ENCODE measurements around the gene CCNK. TPM values are rescaled to one million over a fixed set of nuclear protein-coding genes. Genes with fewer than 3 reads are reported as not detected.

The CCNK gene
- total RNA-seq, 1 donor from 2014 or later: 21.9 TPM

DNA sequence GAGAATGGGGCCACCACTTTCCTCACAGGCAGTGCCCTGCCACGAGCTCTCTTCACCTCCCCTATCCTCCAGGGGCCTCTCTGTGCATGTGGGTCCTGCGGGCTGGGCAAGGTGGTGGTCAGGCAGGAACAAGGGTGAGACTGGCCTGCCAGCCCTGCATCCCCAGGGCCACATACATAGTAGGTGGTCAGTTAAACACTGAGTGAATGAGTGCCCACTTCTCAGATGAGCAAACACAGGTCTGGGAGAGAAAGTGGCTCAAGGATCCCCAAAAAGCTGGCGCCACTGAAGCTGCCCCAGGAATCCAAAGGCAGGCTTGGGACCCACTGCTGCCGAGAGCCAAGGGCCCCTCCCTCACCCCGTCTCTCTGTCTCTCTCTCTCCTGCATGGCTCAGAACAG, 51.1 kb downstream of the CCNK start:
- H3K36me3 ChIP-seq (ENCODE audit: control insufficient read depth, insufficient read depth, low read length): no peaks in the 10 kb centered on the region
- H3K4me3 ChIP-seq (ENCODE audit: low read depth, low read length): no peak overlapping the region
- no peaks in the 10 kb centered on the region for H3K27me3 ChIP-seq (ENCODE audit: control insufficient read depth, insufficient read depth, low read length)
- DNase-seq (ENCODE audit: low read depth): no peak
- TF ChIP-seq, protein P1, sequence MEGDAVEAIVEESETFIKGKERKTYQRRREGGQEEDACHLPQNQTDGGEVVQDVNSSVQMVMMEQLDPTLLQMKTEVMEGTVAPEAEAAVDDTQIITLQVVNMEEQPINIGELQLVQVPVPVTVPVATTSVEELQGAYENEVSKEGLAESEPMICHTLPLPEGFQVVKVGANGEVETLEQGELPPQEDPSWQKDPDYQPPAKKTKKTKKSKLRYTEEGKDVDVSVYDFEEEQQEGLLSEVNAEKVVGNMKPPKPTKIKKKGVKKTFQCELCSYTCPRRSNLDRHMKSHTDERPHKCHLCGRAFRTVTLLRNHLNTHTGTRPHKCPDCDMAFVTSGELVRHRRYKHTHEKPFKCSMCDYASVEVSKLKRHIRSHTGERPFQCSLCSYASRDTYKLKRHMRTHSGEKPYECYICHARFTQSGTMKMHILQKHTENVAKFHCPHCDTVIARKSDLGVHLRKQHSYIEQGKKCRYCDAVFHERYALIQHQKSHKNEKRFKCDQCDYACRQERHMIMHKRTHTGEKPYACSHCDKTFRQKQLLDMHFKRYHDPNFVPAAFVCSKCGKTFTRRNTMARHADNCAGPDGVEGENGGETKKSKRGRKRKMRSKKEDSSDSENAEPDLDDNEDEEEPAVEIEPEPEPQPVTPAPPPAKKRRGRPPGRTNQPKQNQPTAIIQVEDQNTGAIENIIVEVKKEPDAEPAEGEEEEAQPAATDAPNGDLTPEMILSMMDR (IDR thresholded peaks at IDR 0.05; ENCODE audit: insufficient read depth, low read length, poor library complexity, severe bottlenecking): no peak

DNA sequence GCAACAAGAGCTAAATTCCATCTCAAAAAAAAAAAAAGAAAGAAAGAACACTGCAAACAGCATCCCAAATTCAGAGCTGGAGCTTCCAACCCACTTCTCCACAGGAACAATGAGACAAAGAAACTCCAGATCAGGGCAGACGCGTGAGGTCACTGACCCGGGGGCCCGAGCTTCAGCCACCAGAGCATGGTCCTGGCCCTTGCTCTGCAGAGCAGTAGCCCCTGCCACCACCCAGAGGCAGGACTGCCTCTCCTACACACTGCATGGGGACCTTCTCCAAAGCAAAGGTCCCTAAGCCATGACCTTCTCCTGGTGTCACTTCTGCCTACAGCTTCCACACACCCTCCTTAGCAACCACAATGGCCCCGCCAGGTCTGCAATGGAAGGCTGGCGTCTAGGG, 53.1 kb downstream of the CCNK start:
- Histone ChIP-seq H3K4me3 (ENCODE audit: low read depth, low read length) (no peak overlapping the region), H3K27me3 (ENCODE audit: control insufficient read depth, insufficient read depth, low read length) (no peaks in the 10 kb centered on the region), H3K36me3 (ENCODE audit: control insufficient read depth, insufficient read depth, low read length) (no peaks in the 10 kb centered on the region)
- TF ChIP-seq, protein P1 (IDR thresholded peaks at IDR 0.05; ENCODE audit: insufficient read depth, low read length, poor library complexity, severe bottlenecking): no peak
- DNase-seq (ENCODE audit: low read depth): no peak

DNA sequence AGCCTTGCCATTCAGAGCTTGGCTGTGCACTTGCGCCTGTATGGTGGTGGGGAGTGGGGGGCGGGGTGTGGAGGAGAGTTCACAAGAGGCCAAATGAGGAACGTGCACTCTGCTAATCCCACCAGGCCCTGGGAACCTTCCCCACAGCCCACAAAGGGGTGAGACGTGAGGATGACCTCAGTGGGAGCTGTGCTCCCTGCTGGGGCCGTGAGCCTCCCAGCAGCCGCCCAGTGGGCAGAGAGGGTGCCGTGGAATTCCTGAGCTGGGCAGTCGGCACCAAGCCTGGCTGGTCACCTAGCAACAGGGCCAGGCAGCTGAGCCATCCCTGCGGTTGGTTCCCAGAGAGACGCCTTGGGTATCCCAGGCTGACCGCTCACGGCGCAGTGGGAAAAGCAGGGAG, 53.7 kb downstream of the CCNK start:
- H3K27me3 ChIP-seq (ENCODE audit: control insufficient read depth, insufficient read depth, low read length): no peaks in the 10 kb centered on the region
- H3K36me3 ChIP-seq (ENCODE audit: control insufficient read depth, insufficient read depth, low read length): no peaks in the 10 kb centered on the region
- DNase-seq (ENCODE audit: low read depth): peak; percentile 57
- TF ChIP-seq, protein P1 (IDR thresholded peaks at IDR 0.05; ENCODE audit: insufficient read depth, low read length, poor library complexity, severe bottlenecking): no peak
- H3K4me3 ChIP-seq (ENCODE audit: low read depth, low read length): no peak overlapping the region

DNA sequence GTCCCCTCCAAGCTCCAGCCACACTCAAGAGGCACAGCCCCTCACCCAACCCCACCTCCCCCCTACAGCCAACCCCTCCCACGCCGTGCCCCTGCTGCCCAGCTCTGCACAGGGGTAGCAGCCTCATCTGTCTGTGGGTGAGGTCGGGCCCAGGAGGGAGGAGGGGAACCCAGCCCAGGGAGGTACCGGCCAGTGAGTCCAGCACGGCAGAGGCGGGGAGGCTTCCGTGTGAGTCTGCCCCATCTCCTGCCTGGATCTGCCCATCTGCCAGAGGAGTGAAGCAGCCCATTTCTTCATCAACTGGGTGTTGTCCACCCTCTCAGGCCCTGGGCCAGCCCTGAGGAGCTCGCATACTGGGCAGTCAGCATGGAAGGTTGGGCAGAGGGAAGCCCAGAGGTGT, 54.2 kb downstream of the CCNK start:
- TF ChIP-seq, protein P1 (IDR thresholded peaks at IDR 0.05; ENCODE audit: insufficient read depth, low read length, poor library complexity, severe bottlenecking): no peak
- Histone ChIP-seq H3K27me3 (ENCODE audit: control insufficient read depth, insufficient read depth, low read length) (no peaks in the 10 kb centered on the region), H3K4me3 (ENCODE audit: low read depth, low read length) (no peak overlapping the region), H3K36me3 (ENCODE audit: control insufficient read depth, insufficient read depth, low read length) (no peaks in the 10 kb centered on the region)
- no peak for DNase-seq (ENCODE audit: low read depth)

DNA sequence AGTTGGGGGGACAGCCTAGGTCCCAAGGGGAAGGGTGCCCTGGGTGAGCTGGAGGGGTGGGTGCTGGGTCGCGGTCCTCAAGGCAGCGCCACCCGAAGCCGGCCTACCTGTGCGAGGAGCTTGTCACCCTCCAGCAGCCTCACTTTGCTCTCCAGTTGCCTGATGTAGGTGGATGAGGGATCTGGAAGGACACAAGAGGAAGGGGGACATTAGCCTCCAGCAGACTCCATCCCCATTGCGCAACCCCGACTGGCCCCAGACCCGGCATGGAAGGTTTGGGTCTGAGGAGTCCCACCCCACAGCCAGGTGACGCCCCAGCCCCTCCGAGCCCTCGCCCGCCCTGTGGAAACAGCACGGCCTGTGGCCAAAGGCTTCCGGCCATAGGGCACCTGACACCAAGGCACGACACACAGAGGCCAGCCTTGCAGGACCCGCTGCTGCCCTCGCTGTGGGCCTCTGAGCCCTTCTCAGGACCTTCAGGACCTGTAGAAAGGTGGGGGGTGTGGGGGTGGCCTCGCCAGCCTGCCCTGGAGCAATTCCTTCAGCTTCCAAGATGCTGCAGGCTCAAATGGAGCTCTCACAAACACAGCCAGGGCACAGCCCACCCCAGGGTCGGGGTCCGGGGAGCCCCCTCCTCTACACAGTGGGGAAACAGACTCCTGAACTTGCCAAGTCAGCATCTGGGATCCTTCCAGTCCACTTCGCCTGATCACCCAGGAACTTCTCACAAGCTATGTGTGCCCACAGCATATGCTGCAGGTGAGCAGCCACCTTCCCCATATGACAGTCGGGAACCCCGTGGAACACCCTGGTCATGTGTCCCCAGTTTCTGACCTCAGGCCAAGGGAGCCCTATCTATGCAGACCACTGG, 54.9 kb downstream of the CCNK start:
- no peak for DNase-seq (ENCODE audit: low read depth)
- H3K27me3 ChIP-seq (ENCODE audit: control insufficient read depth, insufficient read depth, low read length): no peaks in the 10 kb centered on the region
- no peak overlapping the region for H3K4me3 ChIP-seq (ENCODE audit: low read depth, low read length)
- TF ChIP-seq, protein P1 (IDR thresholded peaks at IDR 0.05; ENCODE audit: insufficient read depth, low read length, poor library complexity, severe bottlenecking): no peak
- H3K36me3 ChIP-seq (ENCODE audit: control insufficient read depth, insufficient read depth, low read length): no peaks in the 10 kb centered on the region

DNA sequence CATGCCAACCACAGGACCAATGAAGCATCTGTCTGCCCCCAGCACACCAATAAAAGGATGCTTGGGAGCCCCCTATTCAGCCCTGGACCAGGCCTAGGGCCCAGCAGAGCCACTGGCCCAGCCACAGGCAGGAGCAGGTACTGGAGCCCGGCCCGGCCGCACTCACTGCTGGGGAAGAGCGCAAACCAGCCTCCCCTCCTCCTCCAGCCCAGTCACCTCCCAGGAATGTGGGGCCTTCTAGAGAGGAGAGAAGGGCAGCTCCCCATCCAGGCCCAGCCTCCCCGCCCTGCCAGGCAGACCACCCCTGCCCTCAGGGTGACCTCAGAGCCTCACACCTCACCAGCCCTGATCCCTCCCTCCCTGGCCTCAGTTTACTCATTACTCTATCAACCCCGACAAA, 56.2 kb downstream of the CCNK start:
- H3K4me3 ChIP-seq (ENCODE audit: low read depth, low read length): no peak overlapping the region
- TF ChIP-seq, protein P1 (IDR thresholded peaks at IDR 0.05; ENCODE audit: insufficient read depth, low read length, poor library complexity, severe bottlenecking): no peak
- DNase-seq (ENCODE audit: low read depth): peak; percentile 55

More for the DNA sequence above, 56.2 kb downstream of the CCNK start:
- no peaks in the 10 kb centered on the region for H3K27me3 ChIP-seq (ENCODE audit: control insufficient read depth, insufficient read depth, low read length)
- H3K36me3 ChIP-seq (ENCODE audit: control insufficient read depth, insufficient read depth, low read length): no peaks in the 10 kb centered on the region

All from kidney epithelial cell (primary cell).